HFF-Myc (cell line): ENCODE data around the gene MAPK14.
A peak's percentile ranks its signal among the peaks of the same experiment; 100 is the strongest.
"Not testable (repeated sequence)": the region's sequence is repeated elsewhere in the genome, so short reads cannot be mapped to it uniquely, and the experiment has no call there.

Experiments used
- DNase-seq: peaks from one replicate; pipeline ENCODE4 v3.0.0-alpha.2; 2011; ENCODE audit warnings: low read depth; ENCODE audit errors: extremely low read depth
- H3K4me3 ChIP-seq: replicated peaks from 2 replicates; pipeline ENCODE4 v1.5.1; 2011; ENCODE audit warnings: low read depth, mild to moderate bottlenecking, control low read depth, low read length
- TF ChIP-seq, protein P1 (sequence below): IDR thresholded peaks from 2 replicates; pipeline ENCODE4 v1.5.1; 2012; ENCODE audit warnings: mild to moderate bottlenecking, low read depth, low read length, control low read depth; ENCODE audit errors: missing control alignments

Gene MAPK14

DNA sequence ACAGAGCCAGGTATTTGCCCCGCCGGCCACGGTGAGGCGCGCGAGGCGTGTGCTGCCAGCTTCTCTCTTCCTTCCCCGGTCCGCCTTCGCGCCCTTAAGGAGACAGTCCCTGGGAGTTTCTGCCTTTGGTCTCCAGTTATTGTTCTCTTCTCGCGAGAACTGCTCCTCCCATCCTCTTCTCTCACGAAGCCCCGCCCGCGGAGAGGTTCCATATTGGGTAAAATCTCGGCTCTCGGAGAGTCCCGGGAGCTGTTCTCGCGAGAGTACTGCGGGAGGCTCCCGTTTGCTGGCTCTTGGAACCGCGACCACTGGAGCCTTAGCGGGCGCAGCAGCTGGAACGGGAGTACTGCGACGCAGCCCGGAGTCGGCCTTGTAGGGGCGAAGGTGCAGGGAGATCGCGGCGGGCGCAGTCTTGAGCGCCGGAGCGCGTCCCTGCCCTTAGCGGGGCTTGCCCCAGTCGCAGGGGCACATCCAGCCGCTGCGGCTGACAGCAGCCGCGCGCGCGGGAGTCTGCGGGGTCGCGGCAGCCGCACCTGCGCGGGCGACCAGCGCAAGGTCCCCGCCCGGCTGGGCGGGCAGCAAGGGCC is at the start of gene MAPK14:
Gene MAPK14, plus strand, starts transcription at position 308 of the 587 bp plus-strand sequence. CDS start 350 bp downstream, outside the sequence.
- peak; percentile 99 for DNase-seq
- TF ChIP-seq, protein P1, sequence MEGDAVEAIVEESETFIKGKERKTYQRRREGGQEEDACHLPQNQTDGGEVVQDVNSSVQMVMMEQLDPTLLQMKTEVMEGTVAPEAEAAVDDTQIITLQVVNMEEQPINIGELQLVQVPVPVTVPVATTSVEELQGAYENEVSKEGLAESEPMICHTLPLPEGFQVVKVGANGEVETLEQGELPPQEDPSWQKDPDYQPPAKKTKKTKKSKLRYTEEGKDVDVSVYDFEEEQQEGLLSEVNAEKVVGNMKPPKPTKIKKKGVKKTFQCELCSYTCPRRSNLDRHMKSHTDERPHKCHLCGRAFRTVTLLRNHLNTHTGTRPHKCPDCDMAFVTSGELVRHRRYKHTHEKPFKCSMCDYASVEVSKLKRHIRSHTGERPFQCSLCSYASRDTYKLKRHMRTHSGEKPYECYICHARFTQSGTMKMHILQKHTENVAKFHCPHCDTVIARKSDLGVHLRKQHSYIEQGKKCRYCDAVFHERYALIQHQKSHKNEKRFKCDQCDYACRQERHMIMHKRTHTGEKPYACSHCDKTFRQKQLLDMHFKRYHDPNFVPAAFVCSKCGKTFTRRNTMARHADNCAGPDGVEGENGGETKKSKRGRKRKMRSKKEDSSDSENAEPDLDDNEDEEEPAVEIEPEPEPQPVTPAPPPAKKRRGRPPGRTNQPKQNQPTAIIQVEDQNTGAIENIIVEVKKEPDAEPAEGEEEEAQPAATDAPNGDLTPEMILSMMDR = peak; percentile 87
- peak within 1 kb of the TSS; percentile 94 for H3K4me3 ChIP-seq

DNA sequence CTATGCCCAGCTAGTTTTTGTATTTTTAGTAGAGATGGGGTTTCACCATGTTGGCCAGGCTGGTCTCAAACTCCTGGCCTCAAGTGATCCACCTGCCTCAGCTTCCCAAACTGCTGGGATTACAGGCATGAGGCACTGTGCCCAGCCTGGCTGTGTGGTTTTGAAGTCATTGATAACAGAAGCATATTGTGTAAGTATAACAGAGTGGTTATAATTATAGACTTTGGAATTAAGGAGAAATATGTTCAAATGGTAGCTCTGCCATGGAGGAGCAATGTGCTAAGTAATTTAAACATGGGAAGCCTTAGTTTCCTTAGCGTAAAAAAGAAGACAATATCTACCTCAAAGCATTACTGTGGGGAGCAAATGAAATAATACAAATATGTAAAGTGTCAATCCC is 47.5 kb upstream of the MAPK14 start:
- not testable (repeated sequence) for H3K4me3 ChIP-seq, DNase-seq

DNA sequence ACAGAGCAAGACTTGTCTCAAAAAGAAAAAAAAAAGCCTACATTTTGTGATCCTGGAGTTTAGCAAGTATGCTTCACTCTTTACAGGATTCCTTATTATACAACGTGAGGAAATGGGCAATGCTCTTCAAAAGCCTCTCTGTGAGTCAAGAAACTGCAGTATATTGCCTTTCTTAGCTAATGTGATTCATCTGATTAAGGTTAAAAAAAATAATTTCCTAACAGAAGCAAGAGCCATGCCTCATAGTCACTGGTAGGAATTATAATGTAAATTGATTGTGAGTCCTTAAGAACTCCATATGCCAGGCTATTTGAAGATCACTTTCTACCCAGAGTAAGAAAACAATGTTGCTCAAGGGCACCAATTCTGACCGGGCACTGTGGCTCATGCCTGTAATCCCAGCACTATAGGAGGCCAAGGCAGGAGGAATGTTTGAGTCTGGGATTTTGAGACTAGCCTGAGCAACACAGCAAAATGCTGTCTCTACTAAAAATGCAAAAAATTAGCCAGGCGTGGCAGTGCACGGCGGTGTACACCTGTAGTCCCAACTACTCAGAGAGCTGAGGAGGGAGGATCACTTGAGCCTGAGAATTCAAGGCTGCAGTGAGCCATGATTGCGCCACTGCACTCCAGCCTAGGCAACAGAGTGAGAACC is 46.5 kb upstream of the MAPK14 start:
- H3K4me3 ChIP-seq = no peak overlapping the region
- DNase-seq = no peak
- TF ChIP-seq, protein P1 = no peak

DNA sequence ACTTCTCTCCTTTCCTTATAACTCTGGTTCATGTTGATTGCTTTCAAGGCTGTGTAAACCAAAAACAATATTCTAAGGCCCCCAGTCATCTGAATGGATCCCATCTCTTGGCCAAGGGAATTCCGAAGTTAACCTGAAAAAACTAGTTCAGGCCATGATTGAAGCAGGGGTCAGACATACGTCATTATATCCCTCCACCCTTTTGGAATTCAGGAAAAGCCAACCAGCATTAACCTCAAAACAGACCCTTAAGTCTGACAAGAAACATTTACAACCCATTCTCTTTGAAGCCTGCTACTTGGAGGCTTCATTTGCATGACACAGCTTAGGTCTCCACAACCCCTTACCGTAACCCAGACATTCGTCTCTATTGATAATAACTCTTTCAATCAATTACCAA is 42.9 kb upstream of the MAPK14 start:
- TF ChIP-seq, protein P1 = no peak
- H3K4me3 ChIP-seq = no peak overlapping the region
- no peak for DNase-seq

DNA sequence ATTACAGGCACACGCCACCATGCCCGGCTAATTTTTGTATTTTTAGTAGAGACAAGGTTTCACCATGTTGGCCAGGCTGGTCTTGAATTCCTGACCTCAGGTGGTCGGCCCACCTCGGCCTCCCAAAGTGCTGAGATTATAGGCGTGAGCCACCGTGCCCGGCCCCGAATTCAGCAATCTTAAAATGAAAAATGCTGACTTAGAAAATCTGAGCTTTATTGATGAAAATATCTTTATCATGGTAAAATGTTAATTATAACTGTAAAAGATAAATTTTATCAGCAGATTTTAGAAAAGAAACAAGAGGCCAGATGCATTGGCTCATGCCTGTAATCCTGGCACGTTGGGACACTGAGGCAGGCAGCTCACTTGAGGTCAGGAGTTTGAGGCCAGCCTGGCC is 39.6 kb upstream of the MAPK14 start:
- DNase-seq, H3K4me3 ChIP-seq: not testable (repeated sequence)

DNA sequence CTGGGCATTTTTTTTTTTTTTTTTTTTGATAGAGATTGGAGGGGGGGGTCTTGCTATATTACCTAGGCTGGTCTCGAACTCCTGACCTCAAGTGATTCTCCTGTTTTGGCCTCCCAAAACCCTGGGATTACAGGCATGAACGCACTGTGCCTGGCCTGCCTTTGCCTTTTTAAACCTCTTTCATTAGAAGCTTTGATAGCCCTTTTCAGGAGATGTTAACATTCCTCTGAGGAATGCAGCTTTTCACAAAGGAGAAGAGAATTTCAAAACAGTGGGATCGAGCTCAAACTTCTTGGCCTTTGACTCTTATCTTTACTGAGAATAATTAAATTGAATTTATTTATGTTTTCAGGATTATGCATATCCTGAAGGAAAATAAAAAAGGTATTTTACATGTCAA is 34.5 kb upstream of the MAPK14 start:
- TF ChIP-seq, protein P1 = no peak
- no peak overlapping the region for H3K4me3 ChIP-seq
- DNase-seq = no peak

DNA sequence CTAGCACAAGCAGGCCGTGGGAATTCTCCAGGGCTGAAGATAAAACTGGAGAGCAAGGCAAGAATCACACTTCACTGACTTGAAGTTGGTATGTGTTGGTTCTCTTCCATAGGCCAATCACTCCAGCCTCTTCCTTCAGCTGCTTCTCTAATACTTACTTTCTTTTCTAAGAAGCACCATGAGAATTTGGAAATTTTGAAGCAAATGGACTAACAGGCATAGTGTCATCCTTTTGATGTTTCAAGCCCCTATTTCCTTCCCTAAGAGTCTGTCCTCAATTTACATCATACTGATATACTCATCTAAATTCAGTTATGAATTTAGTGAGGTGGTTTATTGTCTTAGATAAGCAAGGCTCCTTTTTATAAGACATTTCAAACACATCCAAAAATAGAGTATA is 27.2 kb upstream of the MAPK14 start:
- no peak overlapping the region for H3K4me3 ChIP-seq
- TF ChIP-seq, protein P1 = no peak
- DNase-seq = no peak

DNA sequence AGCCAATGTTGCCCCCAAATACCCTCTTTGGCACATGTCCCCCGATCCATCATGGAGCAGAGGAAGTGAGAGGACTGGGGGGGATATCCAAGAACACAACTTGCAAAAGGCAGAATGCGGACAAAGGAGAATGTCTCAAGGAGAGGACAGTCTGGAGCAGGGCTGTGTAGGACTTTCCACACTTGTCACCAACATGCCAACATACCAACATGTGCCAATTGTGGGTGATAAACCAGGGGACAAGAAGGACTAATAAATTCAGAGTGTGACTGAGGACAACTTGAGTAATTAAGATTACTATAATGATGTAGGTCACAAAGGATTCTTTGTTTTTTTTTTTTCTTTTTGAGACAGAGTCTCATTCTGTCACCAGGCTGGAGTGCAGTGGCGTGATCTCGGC is 11.9 kb upstream of the MAPK14 start:
- DNase-seq = no peak
- H3K4me3 ChIP-seq = no peak overlapping the region
- TF ChIP-seq, protein P1 = no peak
